ENCODE results near the gene LYPD6.

Gene LYPD6

DNA sequence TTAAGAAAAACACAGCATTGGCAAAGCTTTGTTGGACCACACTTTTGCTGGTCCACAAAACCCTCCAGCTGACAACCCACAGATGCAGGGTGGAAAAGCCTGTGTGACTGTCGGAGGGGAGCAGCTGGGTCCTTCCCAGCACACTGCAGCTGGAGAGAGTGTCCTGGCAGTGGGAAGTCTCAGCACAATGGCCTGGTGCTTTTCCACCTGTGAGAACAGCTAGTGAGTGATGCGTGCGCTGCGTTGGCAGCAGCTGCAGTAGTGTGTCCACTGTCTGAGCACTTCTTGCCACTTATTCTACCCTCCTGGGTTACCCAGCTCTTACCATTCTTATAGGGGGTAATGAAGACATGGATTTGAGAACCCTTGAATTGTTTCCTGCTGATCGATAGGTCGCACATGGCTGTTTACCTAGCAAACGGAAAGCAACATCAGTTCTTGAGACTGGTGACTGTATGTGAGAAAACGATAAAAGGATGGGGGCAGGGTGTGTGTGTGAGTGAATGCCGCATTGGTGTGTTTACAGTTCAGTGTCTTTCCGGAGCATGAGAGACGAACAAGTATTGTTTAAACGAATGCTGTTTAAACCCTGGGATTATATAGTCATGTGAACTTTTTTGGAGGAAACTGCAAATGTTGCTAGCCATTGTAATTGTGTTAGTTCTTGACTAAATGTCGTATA lies 69.7 kb downstream of the LYPD6 start:
- Mint-ChIP-seq H3K36me3 (no peaks in the 10 kb centered on the region), H3K4me3 (no peak overlapping the region), H3K27me3 (peaks cover 0 to 6% of the 10 kb centered on the region in 2 donors), H3K9me3 (peaks cover 3 to 4% of the 10 kb centered on the region in 2 donors), H3K4me1 (no peaks in the 10 kb centered on the region), H3K27ac (no peak overlapping the region)
- ATAC-seq (replicated peaks) = no peak
- no peak for DNase-seq

DNA sequence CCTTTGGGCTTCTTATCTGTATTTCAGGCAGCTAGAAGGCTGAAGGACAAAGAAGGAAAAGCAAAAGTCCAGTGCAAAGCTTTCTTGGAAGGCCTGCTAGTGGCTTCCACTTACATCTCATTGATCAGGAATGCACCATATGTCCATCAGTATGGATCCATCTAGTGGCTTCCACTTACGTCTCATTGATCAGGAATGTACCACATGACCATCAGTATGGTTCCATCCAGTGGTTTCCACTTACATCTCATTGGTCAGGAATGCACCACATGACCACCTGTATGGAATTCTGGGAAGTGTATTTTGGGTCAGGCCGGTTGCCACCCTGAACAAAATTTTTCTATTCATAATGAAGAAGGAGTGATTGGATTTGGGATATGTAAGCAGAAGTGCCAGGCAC lies 70.6 kb downstream of the LYPD6 start:
- Mint-ChIP-seq H3K9me3 (peaks cover 3 to 7% of the 10 kb centered on the region in 2 donors), H3K4me1 (no peaks in the 10 kb centered on the region), H3K27me3 (peaks cover 0 to 6% of the 10 kb centered on the region in 2 donors), H3K27ac (no peak overlapping the region), H3K36me3 (no peaks in the 10 kb centered on the region), H3K4me3 (no peak overlapping the region)
- ATAC-seq (replicated peaks) (no peak), DNase-seq (no peak)

DNA sequence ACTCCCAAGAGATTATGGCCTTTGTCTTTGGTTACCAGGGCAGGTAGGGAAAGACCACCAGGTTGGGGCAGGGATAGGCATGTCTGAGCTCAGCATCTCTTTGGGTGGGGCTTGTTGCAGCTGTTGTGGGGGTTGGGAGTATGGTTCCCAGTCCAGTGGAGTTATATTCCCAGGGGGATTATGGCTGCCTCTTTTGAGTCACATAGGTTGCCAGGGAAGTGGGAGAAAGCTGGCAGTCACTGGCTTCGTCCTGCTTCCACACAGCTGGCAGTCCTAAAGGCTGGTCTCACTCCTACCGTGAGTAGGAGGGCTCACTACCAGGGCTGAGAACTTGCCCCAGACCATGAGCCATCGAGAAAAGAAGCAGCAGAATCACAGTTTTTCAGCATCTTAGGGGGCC lies 79.1 kb downstream of the LYPD6 start:
- Mint-ChIP-seq H3K9me3 (peaks cover 0 to 5% of the 10 kb centered on the region in 2 donors), H3K4me3 (no peak overlapping the region), H3K27ac (no peak overlapping the region), H3K36me3 (no peaks in the 10 kb centered on the region), H3K4me1 (no peaks in the 10 kb centered on the region), H3K27me3 (no peaks in the 10 kb centered on the region)
- no peak for ATAC-seq (replicated peaks)
- no peak for DNase-seq

DNA sequence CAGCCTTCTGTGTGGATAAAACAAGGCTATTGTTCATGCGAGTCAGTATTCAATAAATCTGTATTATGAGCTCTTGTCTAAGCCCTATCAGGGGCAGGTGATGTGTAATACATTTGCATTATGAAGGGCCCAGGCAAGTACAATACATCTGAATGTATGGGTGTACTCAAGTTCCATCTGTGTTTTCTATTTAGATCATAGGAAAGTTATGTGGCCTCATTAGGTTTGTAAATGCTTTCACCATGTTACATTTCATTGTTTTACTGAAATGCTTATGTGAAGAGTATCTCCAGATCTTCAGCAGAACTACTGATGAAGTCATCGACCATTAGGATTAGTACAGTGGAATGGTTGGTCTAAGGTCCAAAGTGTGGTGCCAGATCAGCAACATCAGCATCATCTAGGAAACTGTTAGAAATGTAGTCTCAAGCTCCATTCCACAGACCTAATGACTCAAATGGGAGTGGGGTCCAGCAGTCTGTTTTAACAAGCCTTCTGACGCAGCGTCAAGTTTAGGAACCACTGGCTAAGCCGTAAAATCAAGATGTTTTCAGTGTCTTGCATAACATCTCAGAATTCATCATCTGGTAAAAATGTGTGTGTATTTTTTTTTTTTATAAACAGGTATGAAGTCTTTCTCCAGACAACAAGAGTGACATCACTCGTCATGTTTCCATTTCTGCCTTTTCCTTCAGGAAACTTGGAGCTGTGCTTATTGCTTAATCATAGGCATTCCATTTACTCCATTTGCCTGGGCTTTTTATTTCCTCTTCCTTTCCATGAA lies 80.5 kb downstream of the LYPD6 start:
- Mint-ChIP-seq H3K9me3 (peaks cover 0 to 3% of the 10 kb centered on the region in 2 donors), H3K27ac (no peak overlapping the region)
- no peak for DNase-seq

DNA sequence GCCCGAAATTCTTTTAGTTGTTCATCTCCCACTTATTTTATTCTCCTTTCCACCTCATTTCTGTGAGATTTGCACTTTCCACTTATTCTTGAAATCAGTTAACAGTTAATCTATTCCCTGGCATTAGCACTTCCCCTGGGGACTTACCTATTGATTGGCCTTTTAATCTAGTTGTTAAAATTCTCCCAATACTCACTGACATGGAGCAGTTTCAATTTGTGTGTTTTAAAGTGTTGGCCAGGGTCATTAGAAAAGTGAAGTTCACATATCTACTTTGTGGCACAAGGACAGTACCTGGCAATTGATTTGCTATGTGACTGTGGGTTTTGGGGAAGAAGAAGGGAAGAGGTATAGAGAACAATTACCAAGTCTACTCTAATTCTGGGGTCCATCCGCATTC lies 83.1 kb downstream of the LYPD6 start:
- Mint-ChIP-seq H3K4me3 (no peak overlapping the region), H3K27me3 (no peaks in the 10 kb centered on the region), H3K4me1 (no peaks in the 10 kb centered on the region), H3K27ac (no peak overlapping the region), H3K36me3 (no peaks in the 10 kb centered on the region), H3K9me3 (no peaks in the 10 kb centered on the region)
- ATAC-seq (replicated peaks) (no peak), DNase-seq (no peak)

More for the DNA sequence above, 80.5 kb downstream of the LYPD6 start:
- Mint-ChIP-seq H3K27me3 (no peaks in the 10 kb centered on the region), H3K4me1 (no peaks in the 10 kb centered on the region), H3K36me3 (no peaks in the 10 kb centered on the region), H3K4me3 (no peak overlapping the region)
- no peak for ATAC-seq (replicated peaks)

DNA sequence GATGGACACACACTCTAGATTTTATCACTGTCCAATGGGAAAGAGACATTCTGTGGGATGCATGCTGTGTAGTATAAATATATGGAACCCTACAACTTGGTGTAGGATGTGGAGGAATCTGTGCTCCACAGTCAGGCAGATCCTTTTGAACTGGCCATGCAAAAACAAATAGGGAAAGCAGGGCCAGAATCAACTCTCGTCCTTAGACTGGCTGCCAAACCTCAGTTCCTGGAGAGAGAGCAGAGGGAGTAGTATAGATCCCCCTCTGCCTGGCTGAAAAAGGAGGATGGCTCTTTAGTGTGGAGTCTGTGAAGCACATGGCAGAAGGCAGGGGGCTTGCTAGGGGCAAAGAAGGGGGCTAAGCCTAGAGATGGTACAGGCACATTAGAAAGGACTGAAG lies 84.7 kb downstream of the LYPD6 start:
- no peak for ATAC-seq (replicated peaks)
- Mint-ChIP-seq H3K27ac (no peak overlapping the region), H3K9me3 (no peaks in the 10 kb centered on the region), H3K27me3 (no peaks in the 10 kb centered on the region), H3K4me3 (no peak overlapping the region), H3K36me3 (no peaks in the 10 kb centered on the region), H3K4me1 (no peaks in the 10 kb centered on the region)
- DNase-seq = no peak

DNA sequence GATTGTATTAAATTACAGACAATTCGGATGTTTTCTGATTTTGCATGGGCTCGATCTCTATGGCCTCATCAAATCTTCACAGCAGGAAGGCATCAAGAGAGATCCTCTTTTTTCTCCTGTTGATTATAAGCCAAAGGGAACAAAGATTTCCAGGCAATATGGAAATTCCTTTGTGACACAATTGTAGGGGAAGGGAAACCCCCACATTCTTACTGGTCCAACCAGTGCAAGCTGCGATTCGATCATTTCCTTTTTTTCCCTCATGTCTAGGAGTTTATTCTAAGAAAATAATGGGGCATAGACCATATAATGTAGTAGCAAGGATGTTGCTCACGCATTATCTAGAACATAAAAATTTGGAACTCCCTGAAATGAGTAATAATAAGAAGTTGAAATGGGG lies 87.7 kb downstream of the LYPD6 start:
- Mint-ChIP-seq H3K4me1 (no peaks in the 10 kb centered on the region), H3K4me3 (no peak overlapping the region), H3K9me3 (no peaks in the 10 kb centered on the region), H3K36me3 (no peaks in the 10 kb centered on the region), H3K27ac (no peak overlapping the region), H3K27me3 (no peaks in the 10 kb centered on the region)
- DNase-seq = no peak
- ATAC-seq (replicated peaks) = no peak

DNA sequence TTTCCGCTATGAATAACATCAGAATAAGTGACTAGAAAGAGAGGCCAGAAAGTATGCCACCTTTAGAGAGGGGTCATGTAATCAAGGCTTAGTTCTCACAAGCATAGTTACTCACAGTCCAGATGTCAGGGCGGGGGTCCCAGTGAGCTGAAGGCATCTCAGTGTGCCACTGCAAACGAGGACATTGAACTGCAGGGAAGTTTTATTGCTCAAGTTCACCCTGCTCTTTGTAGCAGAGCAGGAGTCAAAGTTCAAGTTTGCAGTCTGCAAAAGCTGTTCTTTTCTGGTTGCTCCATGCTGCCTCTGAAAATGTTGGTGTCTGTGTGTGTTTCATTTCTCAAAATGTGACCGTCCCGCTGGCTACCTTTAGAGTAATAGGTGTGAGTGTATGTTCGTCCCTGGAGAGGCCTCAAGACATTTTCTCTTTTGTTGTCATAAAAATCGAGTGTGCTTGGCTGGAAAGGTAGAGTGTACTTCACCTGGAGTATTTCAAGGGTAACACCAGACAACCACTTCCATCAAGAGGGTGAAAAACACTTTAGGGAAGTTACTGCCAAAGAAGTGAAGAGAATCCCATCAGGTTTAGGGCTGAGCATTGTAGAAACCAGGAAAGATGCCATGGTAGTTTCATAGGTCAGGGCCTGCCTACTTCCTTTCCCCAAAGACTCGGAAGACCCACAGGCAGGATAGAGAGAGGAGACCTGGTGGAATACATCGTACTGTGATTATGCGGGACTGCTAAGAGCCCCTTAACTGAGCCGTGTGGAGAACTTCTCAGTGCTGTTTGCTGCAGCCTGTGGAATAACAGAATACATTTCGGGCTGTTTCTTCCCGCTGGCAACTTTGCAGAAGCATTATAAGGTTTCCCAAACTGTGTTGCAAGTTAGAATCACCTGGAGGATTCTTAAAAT lies 89.9 kb downstream of the LYPD6 start:
- no peak overlapping the region for H3K4me3 Mint-ChIP-seq
- H3K27me3 Mint-ChIP-seq = peaks cover 0 to 9% of the 10 kb centered on the region in 2 donors
- no peaks in the 10 kb centered on the region for H3K4me1 Mint-ChIP-seq
- H3K27ac Mint-ChIP-seq = no peak overlapping the region
- DNase-seq = no peak
- H3K36me3 Mint-ChIP-seq = no peaks in the 10 kb centered on the region
- no peak for ATAC-seq (replicated peaks)
- no peaks in the 10 kb centered on the region for H3K9me3 Mint-ChIP-seq

DNA sequence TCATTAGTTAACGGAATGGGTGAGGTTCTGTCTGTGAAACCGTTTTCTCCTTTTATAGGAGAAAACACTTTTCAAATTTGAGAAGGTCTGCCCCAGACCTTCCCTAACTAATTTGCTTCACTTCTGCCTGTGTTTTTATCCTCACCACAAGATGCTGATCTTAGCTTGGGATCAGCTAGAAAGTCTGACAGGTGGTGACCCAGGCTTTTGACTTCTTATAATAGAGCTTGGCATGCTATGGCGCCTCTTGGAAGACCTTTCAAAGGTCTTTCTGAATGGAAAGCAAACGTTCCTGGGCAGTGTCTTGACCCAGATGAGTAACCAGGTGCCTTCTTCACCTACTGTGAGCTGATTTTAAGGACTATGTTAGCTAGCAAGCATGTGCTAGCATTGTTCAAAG lies 91.4 kb downstream of the LYPD6 start:
- Mint-ChIP-seq H3K36me3 (no peaks in the 10 kb centered on the region), H3K4me1 (no peaks in the 10 kb centered on the region), H3K27ac (no peak overlapping the region), H3K27me3 (peaks cover 5 to 15% of the 10 kb centered on the region in 2 donors), H3K9me3 (peaks cover 0 to 3% of the 10 kb centered on the region in 2 donors), H3K4me3 (no peak overlapping the region)
- ATAC-seq (replicated peaks) = no peak
- DNase-seq = no peak

DNA sequence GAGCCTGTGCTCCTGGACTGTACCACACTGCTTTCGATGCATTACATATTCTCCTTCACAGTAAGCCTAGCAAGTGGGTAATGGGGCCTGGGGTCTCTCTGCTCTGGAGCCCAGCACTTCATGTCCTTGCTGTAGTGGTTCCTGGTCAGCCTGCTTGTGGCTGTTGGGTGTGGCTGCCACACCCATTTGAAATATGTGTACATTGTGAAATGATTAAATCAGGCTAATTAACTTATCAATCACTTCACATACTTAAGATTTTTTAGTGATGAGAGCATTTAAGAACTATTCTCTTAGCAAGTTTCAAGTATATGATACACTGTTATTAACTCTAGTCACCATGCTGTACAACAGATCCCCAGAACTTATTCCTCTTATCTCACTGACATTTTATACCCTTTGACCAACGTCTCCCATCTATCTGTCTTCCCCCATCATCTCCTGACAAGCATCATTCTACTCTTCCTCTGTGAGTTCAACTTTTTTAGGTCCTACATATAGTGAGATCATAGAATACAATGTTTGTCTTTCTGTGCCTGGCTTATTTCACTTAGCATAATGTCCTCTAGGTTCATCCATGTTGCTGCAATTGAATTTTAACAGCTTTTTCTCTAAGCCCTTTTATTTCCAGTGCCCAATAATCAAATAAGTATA lies 92.1 kb downstream of the LYPD6 start:
- Mint-ChIP-seq H3K9me3 (peaks cover 0 to 3% of the 10 kb centered on the region in 2 donors), H3K4me3 (no peak overlapping the region), H3K36me3 (no peaks in the 10 kb centered on the region), H3K4me1 (no peaks in the 10 kb centered on the region), H3K27ac (no peak overlapping the region), H3K27me3 (peaks cover 5 to 15% of the 10 kb centered on the region in 2 donors)
- ATAC-seq (replicated peaks) (no peak), DNase-seq (no peak)

DNA sequence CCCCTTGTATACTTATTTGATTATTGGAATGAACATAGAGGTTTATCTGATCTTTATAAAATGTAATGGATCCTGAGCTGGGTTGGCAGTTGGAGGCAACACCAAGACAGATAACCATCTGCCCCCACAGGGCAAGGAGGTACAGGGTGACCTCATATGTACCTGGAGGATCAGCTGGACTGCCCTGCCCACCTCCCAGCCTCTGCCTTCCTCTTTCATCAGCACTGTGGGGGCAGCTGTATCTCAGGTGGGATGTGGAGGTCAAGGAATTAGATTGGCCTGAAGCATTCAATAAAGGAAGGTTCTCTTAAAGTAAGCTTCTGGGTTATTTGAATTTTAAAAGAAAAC lies 92.6 kb downstream of the LYPD6 start:
- ATAC-seq (replicated peaks) = no peak
- H3K9me3 Mint-ChIP-seq = peaks cover 0 to 3% of the 10 kb centered on the region in 2 donors

DNA sequence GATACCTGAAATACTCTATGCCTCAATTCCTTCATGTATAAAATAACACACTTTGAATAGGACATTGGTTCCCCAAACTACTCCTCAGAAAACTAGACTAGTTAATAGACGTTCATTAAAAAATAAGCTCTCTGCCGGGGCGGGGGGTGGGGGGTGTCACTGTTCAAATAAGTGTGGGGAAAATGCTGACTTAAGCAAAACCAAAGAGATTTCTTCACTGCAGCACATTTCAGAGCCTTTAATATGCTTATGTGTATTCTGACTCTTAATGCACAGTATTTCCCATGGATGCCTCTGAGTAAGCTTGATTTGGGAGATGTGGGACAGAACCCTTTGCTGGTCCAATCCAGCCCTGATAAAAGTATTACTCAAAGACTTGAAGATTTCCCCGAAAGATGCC lies 93.2 kb downstream of the LYPD6 start:
- Mint-ChIP-seq H3K36me3 (no peaks in the 10 kb centered on the region), H3K27ac (no peak overlapping the region), H3K27me3 (peaks cover 5 to 15% of the 10 kb centered on the region in 2 donors), H3K4me1 (no peaks in the 10 kb centered on the region), H3K9me3 (peaks cover 0 to 3% of the 10 kb centered on the region in 2 donors), H3K4me3 (no peak overlapping the region)
- DNase-seq (no peak), ATAC-seq (replicated peaks) (no peak)

More for the DNA sequence above, 92.6 kb downstream of the LYPD6 start:
- Mint-ChIP-seq H3K4me1 (no peaks in the 10 kb centered on the region), H3K27me3 (peaks cover 5 to 15% of the 10 kb centered on the region in 2 donors), H3K36me3 (no peaks in the 10 kb centered on the region), H3K27ac (no peak overlapping the region), H3K4me3 (no peak overlapping the region)
- DNase-seq = no peak

DNA sequence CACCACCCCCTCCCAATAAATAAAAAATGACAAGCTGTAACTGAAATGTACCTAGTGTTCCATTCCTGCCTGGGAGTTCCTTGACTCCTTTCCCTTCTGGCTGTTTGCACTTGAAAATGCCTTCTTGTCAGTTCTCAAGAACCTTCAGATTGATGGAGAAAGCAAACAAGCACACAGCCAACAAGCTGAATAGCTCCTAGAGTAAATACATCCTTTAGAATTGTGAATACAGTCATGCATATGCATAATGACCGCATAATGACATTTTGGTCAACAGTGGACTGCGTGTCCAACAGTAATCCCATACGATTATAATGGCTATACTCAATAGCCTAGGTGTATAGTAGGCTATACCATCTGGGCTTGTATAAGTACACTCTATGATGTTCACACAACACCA lies 97.0 kb downstream of the LYPD6 start:
- ATAC-seq (replicated peaks) (no peak), DNase-seq (no peak)
- Mint-ChIP-seq H3K4me3 (no peak overlapping the region), H3K36me3 (no peaks in the 10 kb centered on the region), H3K27ac (no peak overlapping the region), H3K9me3 (peaks cover 0 to 3% of the 10 kb centered on the region in 2 donors), H3K27me3 (peaks cover 5 to 15% of the 10 kb centered on the region in 2 donors), H3K4me1 (no peaks in the 10 kb centered on the region)

DNA sequence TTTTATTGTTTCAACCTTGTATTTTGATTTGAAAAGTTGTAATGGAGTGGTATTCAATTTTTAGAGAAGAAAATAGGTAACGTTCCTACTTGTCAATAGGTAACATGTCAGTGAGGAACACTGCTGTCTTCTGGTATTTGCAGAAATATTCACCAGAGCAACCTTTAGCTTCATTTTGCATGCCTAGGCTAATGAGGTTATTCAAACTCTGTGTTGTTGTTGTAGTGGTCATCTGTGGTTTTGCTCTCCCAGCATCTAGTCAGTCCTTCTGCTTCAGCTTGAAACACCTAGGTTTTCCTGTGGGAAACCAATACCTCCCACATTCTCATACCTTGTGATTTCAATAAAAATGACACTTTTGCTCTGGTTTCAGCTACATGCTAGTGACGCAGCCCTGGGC lies 98.4 kb downstream of the LYPD6 start:
- Mint-ChIP-seq H3K9me3 (peaks cover 0 to 3% of the 10 kb centered on the region in 2 donors), H3K36me3 (no peaks in the 10 kb centered on the region), H3K27ac (no peak overlapping the region), H3K4me3 (no peak overlapping the region), H3K4me1 (no peaks in the 10 kb centered on the region), H3K27me3 (peaks cover 5 to 15% of the 10 kb centered on the region in 2 donors)
- no peak for DNase-seq
- no peak for ATAC-seq (replicated peaks)

Measured in stimulated activated naive B cell treated with anti-CD40 and anti-IgM and Interleukin-4, amounts not matched to agents 10 μg/mL and 1 μg/mL and 100 μg/mL, for 72 hours (primary cell).